GM12878 (cell line): ENCODE results near the gene TDRKH. TPM values are rescaled to one million over a fixed set of nuclear protein-coding genes. Genes with fewer than 3 reads are reported as not detected.
A peak's percentile ranks its signal among the peaks of the same experiment; 100 is the strongest.

Source experiments
- BCL11A ChIP-seq: IDR thresholded peaks from 2 replicates; pipeline ENCODE4 v1.6.1; 2011; ENCODE audit warnings: low read depth, low read length
- EP300 ChIP-seq, 2 experiments: fragments of 150-350 bp in 1 of 2; IDR thresholded peaks; 2 replicates each; pipeline ENCODE4 v1.6.1; 2011 to 2012; ENCODE audit warnings: low read depth in 2 of 2, low read length in 2 of 2, borderline replicate concordance in 1 of 2, improper control_type of control experiment in 1 of 2, inconsistent platforms in 1 of 2; ENCODE audit not compliant: control insufficient read depth in 1 of 2
- FOS ChIP-seq: IDR thresholded peaks from 3 replicates; pipeline ENCODE4 v1.6.1; 2011; ENCODE audit warnings: borderline replicate concordance; ENCODE audit not compliant: insufficient read length; ENCODE audit errors: extremely low read depth
- GATAD2B ChIP-seq: fragments of 450-650 bp; conservative IDR thresholded peaks from 2 replicates; pipeline ENCODE4 v1.6.1; 2017; ENCODE audit warnings: low read depth, mild to moderate bottlenecking, moderate library complexity
- IKZF2 ChIP-seq, 2 experiments: fragments of 450-650 bp; IDR thresholded peaks; 2 replicates each; pipeline ENCODE4 v1.6.1; 2017; ENCODE audit warnings: mild to moderate bottlenecking in 2 of 2, moderate library complexity in 2 of 2
- JUNB ChIP-seq: IDR thresholded peaks from 2 replicates; pipeline ENCODE4 v1.6.1; 2016; ENCODE audit warnings: antibody characterized with exemption, mild to moderate bottlenecking
- NFYA ChIP-seq: IDR thresholded peaks from 2 replicates; pipeline ENCODE4 v1.6.1; 2011; ENCODE audit warnings: low read depth, mild to moderate bottlenecking, low read length, improper control_type of control experiment, borderline replicate concordance
- NFYB ChIP-seq: IDR thresholded peaks from 2 replicates; pipeline ENCODE4 v1.6.1; 2011; ENCODE audit warnings: low read depth, mild to moderate bottlenecking, low read length, improper control_type of control experiment, moderate library complexity; ENCODE audit not compliant: insufficient read depth
- SMAD5 ChIP-seq: IDR thresholded peaks from 2 replicates; pipeline ENCODE4 v1.6.1; 2016; ENCODE audit warnings: antibody characterized with exemption, low read depth
- SREBF2 ChIP-seq: IDR thresholded peaks from 2 replicates; pipeline ENCODE4 v1.6.1; 2012; ENCODE audit warnings: mild to moderate bottlenecking, low read length
- WRNIP1 ChIP-seq: IDR thresholded peaks from 2 replicates; pipeline ENCODE4 v1.6.1; 2011; ENCODE audit warnings: low read depth, low read length, improper control_type of control experiment, borderline replicate concordance
- YY1 ChIP-seq: IDR thresholded peaks from 2 replicates; pipeline ENCODE4 v1.6.1; 2011; ENCODE audit warnings: low read depth, mild to moderate bottlenecking, low read length
- ZNF217 ChIP-seq: fragments of 450-650 bp; IDR thresholded peaks from 2 replicates; pipeline ENCODE4 v1.6.1; 2017; ENCODE audit warnings: antibody characterized with exemption, mild to moderate bottlenecking
- ZNF24 ChIP-seq: fragments of 450-650 bp; IDR thresholded peaks from 2 replicates; pipeline ENCODE4 v1.6.1; 2017; ENCODE audit warnings: antibody characterized with exemption, mild to moderate bottlenecking
- polyA plus RNA-seq, 11 experiments: library from polyadenylated mRNA; depleted of rRNA in 4 of 11; unstranded in 6 of 11; stranded (reverse) in 5 of 11; fragments of >200 nt; fragmentation: Nextera tagmentation in 4 of 11; fragmentation: Illumina TruSeq in 1 of 11; extraction: Ambion mirVana in 4 of 11; extraction: Trizol in 1 of 11; gene quantifications; 1 replicate in 1 of 11; 2 replicates in 10 of 11; pipeline versions ENCODE4 v1.2.1 to v1.2.3, GENCODE V29; 2011 to 2016; ENCODE audit warnings: inconsistent platforms in 2 of 11, missing spikeins in 2 of 11, low read depth in 1 of 11
- total RNA-seq, 4 experiments: library from RNA; depleted of rRNA in 3 of 4; stranded (reverse); fragments of >200 nt in 3 of 4; fragmentation: Illumina TruSeq in 1 of 4; extraction: Trizol in 1 of 4; gene quantifications; 2 replicates each; pipeline versions ENCODE4 v1.2.1 to v1.2.3, GENCODE V29; 2013 to 2021
- TF ChIP-seq, protein P1 (sequence below): IDR thresholded peaks from 2 replicates; pipeline ENCODE4 v1.6.1; 2012; ENCODE audit warnings: low read depth, low read length, improper control_type of control experiment
- TF ChIP-seq, protein P2 (sequence below): fragments of 450-650 bp; IDR thresholded peaks from 2 replicates; pipeline ENCODE4 v1.6.1; 2017; ENCODE audit warnings: mild to moderate bottlenecking, moderate library complexity
- TF ChIP-seq, protein P3 (sequence below): fragments of 450-650 bp; IDR thresholded peaks from 2 replicates; pipeline ENCODE4 v1.6.1; 2017; ENCODE audit warnings: antibody characterized with exemption, mild to moderate bottlenecking, moderate library complexity
- TF ChIP-seq, protein P4 (sequence below): IDR thresholded peaks from 2 replicates; pipeline ENCODE4 v1.6.1; 2011; ENCODE audit warnings: low read depth, mild to moderate bottlenecking, low read length, moderate library complexity, borderline replicate concordance; ENCODE audit errors: extremely low read depth
- TF ChIP-seq, protein P5 (sequence below): fragments of 450-650 bp; IDR thresholded peaks from 2 replicates; pipeline ENCODE4 v1.6.1; 2016; ENCODE audit warnings: mild to moderate bottlenecking

TDRKH gene
- total and polyA plus RNA-seq, 10 of the 15 experiments (the other 5 are each of a cell fraction or from before 2014, with no cell fraction given), result 1.3 to 8.4 (median 2.9) TPM

DNA sequence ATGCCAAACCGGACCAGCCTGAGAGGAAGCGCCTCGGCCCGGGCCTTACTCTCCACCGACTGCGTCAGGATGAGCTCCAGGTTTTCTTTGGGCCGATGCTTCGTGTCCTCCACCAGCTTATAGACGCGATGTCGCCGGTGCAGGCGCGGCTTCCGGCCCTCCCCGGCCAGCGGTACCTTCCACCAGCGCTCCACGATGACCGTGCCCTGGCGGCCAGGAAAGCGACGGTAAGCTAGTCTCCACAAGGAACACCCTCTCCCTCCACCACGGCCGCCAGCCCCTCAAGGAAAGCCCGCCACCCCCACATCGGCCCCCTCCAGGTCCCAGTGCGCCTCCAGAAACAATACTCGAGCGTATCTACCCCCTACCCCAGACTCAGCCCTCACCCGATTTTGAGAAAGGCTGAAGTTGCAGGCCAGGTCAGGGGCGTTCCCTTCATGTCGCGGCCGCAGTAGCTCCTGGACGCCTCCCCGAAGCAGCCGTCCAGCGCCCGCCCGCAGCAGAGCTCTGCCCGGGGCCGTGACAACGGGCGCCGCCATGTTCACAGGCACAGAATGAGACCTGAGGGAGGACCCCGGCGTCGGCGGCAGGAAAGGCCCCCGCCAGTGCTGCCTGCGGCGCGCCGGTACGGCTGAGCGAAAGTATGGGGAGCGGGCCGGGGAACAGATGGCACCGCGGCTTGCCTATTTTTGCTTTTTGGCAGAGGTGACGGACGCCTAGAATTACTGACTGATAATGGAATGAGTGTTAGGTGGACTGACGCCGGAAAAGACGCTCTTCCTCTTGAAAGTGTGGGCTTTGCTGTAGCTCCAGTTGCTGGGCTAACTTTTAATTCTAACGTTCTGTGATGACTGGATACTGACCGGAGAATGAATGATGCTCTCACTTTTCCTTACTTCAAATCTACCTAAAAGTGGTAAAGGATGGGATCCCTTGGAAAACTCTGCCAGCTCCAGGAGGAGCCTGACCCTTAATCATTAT is 27.1 kb downstream of the TDRKH start, which contains the start of gene MRPL9 (continued):
- TF ChIP-seq, protein P1, sequence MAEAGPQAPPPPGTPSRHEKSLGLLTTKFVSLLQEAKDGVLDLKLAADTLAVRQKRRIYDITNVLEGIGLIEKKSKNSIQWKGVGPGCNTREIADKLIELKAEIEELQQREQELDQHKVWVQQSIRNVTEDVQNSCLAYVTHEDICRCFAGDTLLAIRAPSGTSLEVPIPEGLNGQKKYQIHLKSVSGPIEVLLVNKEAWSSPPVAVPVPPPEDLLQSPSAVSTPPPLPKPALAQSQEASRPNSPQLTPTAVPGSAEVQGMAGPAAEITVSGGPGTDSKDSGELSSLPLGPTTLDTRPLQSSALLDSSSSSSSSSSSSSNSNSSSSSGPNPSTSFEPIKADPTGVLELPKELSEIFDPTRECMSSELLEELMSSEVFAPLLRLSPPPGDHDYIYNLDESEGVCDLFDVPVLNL, result no peak
- no peak for TF ChIP-seq NFYB
- TF ChIP-seq, protein P2, sequence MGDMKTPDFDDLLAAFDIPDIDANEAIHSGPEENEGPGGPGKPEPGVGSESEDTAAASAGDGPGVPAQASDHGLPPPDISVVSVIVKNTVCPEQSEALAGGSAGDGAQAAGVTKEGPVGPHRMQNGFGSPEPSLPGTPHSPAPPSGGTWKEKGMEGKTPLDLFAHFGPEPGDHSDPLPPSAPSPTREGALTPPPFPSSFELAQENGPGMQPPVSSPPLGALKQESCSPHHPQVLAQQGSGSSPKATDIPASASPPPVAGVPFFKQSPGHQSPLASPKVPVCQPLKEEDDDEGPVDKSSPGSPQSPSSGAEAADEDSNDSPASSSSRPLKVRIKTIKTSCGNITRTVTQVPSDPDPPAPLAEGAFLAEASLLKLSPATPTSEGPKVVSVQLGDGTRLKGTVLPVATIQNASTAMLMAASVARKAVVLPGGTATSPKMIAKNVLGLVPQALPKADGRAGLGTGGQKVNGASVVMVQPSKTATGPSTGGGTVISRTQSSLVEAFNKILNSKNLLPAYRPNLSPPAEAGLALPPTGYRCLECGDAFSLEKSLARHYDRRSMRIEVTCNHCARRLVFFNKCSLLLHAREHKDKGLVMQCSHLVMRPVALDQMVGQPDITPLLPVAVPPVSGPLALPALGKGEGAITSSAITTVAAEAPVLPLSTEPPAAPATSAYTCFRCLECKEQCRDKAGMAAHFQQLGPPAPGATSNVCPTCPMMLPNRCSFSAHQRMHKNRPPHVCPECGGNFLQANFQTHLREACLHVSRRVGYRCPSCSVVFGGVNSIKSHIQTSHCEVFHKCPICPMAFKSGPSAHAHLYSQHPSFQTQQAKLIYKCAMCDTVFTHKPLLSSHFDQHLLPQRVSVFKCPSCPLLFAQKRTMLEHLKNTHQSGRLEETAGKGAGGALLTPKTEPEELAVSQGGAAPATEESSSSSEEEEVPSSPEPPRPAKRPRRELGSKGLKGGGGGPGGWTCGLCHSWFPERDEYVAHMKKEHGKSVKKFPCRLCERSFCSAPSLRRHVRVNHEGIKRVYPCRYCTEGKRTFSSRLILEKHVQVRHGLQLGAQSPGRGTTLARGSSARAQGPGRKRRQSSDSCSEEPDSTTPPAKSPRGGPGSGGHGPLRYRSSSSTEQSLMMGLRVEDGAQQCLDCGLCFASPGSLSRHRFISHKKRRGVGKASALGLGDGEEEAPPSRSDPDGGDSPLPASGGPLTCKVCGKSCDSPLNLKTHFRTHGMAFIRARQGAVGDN, result 0 out of 2 replicates have a peak, but pooled peaks have one; percentile 35
- peak in 1 of 2 experiments; percentile 32; a peak in 2 of 4 replicates for TF ChIP-seq IKZF2 (IDR thresholded peaks at IDR 0.05)
- TF ChIP-seq, protein P3, sequence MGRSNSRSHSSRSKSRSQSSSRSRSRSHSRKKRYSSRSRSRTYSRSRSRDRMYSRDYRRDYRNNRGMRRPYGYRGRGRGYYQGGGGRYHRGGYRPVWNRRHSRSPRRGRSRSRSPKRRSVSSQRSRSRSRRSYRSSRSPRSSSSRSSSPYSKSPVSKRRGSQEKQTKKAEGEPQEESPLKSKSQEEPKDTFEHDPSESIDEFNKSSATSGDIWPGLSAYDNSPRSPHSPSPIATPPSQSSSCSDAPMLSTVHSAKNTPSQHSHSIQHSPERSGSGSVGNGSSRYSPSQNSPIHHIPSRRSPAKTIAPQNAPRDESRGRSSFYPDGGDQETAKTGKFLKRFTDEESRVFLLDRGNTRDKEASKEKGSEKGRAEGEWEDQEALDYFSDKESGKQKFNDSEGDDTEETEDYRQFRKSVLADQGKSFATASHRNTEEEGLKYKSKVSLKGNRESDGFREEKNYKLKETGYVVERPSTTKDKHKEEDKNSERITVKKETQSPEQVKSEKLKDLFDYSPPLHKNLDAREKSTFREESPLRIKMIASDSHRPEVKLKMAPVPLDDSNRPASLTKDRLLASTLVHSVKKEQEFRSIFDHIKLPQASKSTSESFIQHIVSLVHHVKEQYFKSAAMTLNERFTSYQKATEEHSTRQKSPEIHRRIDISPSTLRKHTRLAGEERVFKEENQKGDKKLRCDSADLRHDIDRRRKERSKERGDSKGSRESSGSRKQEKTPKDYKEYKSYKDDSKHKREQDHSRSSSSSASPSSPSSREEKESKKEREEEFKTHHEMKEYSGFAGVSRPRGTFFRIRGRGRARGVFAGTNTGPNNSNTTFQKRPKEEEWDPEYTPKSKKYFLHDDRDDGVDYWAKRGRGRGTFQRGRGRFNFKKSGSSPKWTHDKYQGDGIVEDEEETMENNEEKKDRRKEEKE, result no peak
- peak; percentile 92 for TF ChIP-seq ZNF24
- no peak for TF ChIP-seq WRNIP1
- TF ChIP-seq GATAD2B, result peak; percentile 48; the same call in 1 of the 2 replicates
- TF ChIP-seq NFYA, result no peak
- TF ChIP-seq YY1, result peak; percentile 99
- TF ChIP-seq SMAD5, result peak; percentile 66
- no peak for TF ChIP-seq EP300 (IDR thresholded peaks at IDR 0.05; ENCODE audit: borderline replicate concordance in 1 of 2, control insufficient read depth in 1 of 2, low read depth in 2 of 2, low read length in 2 of 2)
- TF ChIP-seq JUNB, result no peak
- no peak for TF ChIP-seq ZNF217
- TF ChIP-seq FOS, result no peak
- no peak for TF ChIP-seq SREBF2
- TF ChIP-seq, protein P4, sequence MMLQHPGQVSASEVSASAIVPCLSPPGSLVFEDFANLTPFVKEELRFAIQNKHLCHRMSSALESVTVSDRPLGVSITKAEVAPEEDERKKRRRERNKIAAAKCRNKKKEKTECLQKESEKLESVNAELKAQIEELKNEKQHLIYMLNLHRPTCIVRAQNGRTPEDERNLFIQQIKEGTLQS, result peak; percentile 73; the same call in 1 of the 2 replicates
- TF ChIP-seq, protein P5, sequence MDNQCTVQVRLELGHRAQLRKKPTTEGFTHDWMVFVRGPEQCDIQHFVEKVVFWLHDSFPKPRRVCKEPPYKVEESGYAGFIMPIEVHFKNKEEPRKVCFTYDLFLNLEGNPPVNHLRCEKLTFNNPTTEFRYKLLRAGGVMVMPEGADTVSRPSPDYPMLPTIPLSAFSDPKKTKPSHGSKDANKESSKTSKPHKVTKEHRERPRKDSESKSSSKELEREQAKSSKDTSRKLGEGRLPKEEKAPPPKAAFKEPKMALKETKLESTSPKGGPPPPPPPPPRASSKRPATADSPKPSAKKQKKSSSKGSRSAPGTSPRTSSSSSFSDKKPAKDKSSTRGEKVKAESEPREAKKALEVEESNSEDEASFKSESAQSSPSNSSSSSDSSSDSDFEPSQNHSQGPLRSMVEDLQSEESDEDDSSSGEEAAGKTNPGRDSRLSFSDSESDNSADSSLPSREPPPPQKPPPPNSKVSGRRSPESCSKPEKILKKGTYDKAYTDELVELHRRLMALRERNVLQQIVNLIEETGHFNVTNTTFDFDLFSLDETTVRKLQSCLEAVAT, result no peak
- no peak for TF ChIP-seq BCL11A
